ENCODE data around the gene PACRG.

Gene PACRG

DNA sequence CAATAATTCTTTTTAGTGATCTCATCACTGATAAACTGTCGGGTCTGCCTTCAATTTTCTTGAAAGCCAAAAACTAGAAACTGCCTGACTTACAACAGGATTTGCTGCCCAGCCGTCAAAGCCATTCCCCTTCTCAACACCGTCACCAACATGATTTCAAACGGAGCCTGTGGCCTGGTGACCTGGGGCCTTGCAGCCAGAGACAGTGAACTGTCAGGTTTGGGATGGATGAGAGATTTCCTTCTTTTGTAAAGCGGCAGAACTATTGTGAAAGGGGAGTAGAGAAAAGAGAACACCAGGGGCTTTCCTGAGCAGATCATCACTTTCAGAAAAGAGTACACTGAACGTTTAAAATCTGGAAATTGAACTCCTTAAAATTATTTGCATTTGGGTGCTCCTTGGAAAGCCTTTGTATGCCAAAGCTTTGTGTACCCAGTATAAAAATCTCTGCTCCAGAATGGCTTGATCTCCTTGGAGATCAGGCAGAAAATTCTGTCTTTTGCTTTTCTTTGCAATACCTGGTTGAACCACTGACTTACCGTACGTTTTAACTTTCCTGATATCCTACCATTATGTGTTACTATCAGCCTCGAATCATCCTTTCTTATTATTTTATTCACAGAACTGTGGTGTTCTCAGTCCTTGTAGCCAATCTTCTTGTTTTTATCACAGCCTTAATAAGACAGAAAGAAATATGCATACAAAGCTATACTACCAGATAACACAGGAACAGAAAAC lies 125.2 kb downstream of the PACRG start:
- DNase-seq: peak in 4 of 42 donors; percentile 16 to 40 (median 23)
- intact Hi-C loops (cut with DNase I): no loop called here

DNA sequence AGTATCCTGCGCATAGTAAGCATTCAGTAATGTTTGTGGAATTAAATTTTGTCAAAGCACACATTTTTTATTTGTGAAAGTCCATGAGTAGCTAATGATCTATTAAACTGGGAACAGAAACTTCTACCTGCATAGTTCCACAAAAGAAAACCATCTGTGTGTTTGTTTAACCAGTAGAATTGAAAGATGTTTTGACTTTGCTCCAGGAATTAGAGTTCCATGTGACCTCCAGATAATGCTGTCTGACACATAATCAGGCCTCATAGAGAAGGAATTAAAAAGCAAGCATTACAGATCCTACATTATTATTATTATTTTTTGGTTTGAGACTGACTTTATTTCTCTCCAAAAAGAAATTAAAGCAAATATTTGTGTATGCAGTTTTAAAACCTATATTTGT lies 126.5 kb downstream of the PACRG start:
- intact Hi-C loops (cut with DNase I): no loop called here
- DNase-seq: no peak

DNA sequence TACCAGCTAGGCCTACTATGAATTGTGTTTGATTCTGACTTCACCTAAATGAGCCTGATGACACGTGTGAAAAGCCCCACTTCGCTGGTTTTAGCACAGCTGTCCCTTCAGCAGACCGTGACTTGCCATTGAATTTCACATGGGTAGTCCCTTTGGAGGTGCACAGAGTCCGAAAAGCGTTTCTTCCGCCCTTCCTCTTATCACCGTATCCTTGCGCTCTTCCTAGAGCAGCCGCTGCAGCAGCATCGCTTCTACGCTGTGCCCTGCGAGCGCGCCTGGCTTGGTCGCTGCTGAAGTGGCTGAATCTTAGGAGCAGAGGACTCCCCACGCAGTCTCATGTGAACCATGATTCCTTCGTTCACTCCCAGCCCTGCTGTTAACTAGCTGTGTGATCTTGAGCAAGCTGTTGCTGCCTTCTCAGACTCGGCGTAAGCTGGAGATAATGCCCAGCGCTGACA lies 127.0 kb downstream of the PACRG start:
- intact Hi-C loops (cut with DNase I): loop anchor here (5.0 kb wide), 2 partner anchors 328 to 558 kb away; partner anchors contain the start of gene QKI
- DNase-seq: peak in 35 of 42 donors; percentile 31 to 78 (median 52)

DNA sequence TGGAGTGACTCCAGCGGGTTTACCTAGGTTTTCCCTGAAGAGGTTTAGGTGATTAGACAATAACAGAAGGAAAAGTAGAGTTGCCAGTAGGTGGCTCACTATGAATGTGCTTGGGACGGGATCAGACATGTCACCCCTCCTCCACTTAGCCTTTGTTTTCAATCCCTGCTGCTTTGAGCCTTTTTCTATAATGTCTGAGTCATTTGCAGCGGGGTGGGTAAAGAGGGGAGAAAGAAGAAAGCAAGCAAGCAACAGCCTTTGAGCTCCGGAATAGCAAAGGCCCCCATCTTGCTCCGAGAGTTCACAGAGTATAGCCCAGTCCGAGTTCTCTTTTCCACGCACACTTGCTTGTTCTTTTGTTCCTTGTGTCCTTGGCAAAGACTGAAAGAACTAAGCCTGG lies 129.1 kb downstream of the PACRG start:
- peak in 41 of 42 donors; percentile 46 to 96 (median 79) for DNase-seq
- intact Hi-C loops (cut with DNase I): loop anchor here (5.0 kb wide), 2 partner anchors 325 to 555 kb away; partner anchors contain the start of gene QKI

DNA sequence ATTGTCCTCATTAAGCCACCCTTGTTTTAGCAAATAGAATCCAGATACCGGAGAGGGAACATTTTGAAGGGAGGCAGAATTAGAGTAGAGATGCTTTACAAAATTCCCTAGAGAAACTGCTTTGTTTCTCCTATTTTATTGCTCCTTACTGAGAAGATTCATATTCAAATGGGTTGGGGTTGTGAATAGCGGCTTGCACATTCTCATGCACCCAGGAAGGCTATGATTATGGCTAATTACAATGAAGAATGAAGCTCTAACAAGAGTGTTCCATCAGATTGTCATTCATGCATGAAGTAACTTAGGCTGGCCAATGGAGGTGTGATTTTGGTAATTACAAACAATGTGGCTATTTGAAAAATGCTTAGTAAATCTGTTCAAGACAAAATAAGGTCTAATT lies 129.6 kb downstream of the PACRG start:
- DNase-seq: peak in 4 of 42 donors; percentile 6 to 51 (median 46)
- intact Hi-C loops (cut with DNase I): loop anchor here (5.0 kb wide), 2 partner anchors 325 to 555 kb away; partner anchors contain the start of gene QKI

DNA sequence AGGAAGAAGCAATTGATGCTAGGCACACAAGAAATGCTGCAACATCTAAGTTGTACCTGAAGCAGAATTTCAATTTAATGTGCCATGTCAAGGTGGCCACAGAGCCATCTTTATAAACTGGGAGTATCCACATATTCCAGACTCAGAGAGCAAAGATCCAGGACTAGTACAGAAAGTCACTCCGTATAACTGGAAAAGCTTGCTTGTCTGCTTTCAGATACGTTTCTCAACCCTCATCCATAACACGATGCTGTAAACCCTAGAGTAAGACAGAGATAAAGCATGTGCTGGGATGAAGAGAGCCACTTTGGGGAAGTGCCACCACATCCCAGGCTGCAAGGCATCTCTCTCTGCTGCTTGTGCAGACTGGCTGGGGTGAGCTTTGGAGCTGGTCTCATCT lies 134.7 kb downstream of the PACRG start:
- no peak for DNase-seq
- intact Hi-C loops (cut with DNase I): no loop called here

DNA sequence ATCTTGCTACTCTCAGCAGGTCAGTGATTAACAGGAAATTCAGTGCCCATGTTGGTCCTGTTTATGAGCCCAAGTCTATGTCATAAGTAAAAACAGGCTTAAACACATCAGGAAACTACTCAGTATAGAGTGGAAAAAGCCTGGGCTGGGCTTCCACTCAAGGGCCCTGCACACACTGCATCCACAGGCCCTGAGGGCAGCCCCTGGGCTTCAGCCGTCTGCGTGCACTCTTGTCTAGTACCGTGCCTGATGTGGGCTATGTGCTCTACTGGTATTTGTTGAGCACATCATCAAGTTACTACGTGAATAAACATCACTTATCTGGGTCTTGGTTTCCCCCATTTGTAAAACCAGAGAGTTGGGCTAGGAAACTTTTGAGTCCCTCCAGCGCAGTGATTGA lies 135.2 kb downstream of the PACRG start:
- no peak for DNase-seq
- intact Hi-C loops (cut with DNase I): no loop called here

DNA sequence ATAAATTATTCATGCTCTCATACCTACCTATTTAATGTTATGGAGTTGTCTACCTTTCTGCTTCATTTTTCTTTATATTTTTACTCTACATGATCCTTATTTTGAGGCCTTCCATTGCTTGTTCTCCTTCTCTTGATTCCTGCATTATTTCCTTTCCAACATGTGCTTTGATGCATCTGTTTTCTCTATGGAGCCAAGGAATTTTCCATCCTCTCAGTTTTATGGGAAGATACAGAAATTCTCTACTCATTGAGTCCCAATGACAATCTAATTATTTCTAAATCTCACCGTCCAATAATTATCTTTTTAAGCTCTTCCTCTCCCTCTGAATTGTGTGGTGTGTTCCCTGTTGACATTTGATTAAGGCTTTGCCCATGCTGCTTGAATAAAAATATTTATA lies 136.0 kb downstream of the PACRG start:
- intact Hi-C loops (cut with DNase I): no loop called here
- no peak for DNase-seq

DNA sequence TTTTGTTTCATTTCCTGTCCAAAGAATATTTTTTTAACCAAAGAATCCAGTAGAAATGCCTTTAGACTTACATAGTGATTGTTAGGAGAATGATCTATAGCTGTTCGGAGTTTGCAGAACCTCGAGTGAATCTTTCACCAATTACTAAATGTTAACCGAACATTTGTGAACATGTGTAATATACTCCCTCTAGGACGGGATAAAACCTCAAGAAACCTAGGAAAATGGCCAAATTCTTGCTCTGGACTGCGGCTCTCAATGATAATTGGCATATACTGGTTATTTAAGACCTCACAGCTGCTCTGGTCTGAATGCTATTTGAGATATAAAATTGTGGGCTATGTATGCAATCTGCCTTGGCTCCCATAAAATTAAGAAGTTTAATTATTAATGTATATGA lies 137.1 kb downstream of the PACRG start:
- intact Hi-C loops (cut with DNase I): no loop called here
- no peak for DNase-seq

DNA sequence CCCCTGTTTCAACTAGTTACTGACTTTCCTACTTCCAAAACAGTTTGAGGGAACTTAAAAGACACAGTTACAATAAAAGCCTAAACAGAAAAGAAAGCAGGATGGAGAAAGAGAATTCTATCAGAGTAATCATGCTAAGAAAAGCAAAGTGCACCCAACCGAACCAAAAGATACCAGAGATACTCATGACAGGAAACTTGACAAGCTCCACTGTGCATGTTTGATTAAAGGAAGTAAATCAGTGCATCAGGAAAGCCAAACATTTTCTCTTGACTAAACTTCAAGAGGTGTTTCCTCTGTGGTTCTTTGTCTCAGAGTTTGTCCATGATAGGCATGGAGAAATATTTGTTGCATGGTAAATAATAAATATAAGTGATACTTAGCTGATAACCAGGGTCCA lies 138.9 kb downstream of the PACRG start:
- intact Hi-C loops (cut with DNase I): no loop called here
- DNase-seq: no peak

DNA sequence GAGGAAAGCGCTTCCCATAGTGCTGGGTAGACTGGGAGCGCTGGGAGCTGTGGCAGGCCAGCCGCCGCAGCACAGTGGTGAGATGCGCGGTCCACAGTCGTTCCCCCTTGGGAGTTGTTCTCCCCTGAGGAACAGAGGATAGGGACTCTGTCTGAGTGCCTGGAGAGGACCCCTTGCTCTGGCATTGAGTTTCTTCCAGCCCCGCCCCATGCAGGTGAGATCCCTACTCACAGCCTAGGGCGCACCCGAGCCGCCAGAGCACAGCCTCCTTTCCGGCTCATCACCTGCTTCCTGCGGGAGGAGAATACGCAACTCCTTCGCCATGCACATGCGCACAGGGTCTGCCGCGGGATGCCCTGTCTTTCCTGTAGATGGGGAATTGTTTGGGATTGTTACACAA lies 140.6 kb downstream of the PACRG start:
- intact Hi-C loops (cut with DNase I): no loop called here
- DNase-seq: no peak

DNA sequence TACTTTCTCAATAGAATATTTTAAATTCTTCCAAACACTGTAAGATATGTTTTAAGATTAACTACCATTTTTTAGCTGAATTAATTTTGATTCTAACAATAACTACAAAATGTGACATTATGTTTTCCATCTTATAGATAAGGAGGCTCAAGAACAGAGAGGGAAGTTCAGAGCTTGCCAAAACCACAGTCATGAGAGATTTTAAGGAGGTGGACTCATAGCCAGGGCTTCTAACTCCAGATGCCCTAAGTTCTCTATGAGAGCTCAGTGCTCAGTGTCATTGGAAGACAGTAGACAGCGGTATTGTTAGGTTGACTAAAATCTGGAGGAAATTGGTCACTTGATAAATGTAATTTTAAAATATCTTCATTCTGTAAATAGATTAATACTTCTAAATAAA lies 144.2 kb downstream of the PACRG start:
- intact Hi-C loops (cut with DNase I): no loop called here
- no peak for DNase-seq

DNA sequence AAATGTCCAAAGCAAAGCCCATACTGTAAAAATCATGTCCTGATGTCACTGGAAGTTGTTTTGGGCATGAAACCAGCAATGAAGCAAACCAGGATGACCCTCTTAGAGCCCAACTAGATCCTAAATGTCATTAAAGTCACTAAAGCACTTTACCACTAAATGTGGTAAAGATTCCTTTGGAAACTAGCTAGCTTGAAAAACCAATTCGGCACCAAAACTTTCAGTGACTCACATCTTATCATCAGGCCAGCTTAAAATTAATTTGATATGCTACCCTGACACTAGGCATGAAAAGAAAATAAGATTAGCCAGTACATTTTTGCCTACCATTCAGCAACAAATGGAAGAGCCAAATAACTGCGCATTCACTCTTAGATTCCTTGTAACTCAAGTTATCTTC lies 145.8 kb downstream of the PACRG start:
- intact Hi-C loops (cut with DNase I): no loop called here
- DNase-seq: no peak

DNA sequence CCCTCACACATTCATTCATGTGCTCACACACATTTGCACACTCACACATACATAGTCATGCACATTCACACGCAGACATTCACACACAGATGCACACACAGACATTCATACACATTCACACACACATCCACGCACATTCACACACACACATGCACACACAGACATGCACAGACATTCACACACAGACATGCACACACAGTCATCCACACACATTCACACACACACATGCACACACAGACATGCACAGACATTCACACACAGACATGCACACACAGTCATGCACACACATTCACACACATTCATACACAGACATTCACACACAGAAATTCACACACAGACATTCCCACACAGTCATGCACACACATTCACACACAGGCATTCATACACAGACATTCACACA lies 147.3 kb downstream of the PACRG start:
- DNase-seq: no peak
- intact Hi-C loops (cut with DNase I): no loop called here

DNA sequence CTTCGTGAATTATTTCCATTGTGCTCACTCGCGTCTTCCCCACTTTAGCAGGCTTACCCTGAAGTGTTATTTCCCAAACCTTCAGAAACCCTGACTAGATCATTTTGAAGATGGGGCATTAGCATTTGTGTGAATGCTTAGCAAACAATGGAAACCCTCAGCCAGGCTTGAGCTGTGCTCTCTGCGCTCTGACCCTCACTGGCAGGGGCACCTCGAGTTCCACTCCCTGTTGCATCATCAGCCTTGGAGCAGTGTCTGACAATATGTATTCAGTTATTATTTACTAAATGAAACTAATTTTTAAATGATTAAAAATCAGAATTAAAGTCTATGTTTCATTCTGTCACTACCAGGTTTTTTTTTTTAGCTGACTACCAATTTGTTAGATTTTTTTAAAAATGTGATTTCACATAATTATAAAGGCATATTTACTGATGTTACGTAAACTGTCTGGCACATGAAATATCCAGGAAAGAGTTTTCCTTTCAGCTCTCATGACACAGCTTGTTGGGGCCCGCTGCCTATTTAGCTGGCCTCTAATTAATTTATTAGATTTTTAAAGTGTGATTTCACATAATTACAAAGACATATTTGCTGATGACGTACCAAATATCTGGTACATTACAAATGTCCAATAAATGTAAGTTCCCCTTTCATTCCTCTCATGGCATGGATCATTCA lies 155.2 kb downstream of the PACRG start:
- intact Hi-C loops (cut with DNase I): no loop called here
- DNase-seq: no peak

DNA sequence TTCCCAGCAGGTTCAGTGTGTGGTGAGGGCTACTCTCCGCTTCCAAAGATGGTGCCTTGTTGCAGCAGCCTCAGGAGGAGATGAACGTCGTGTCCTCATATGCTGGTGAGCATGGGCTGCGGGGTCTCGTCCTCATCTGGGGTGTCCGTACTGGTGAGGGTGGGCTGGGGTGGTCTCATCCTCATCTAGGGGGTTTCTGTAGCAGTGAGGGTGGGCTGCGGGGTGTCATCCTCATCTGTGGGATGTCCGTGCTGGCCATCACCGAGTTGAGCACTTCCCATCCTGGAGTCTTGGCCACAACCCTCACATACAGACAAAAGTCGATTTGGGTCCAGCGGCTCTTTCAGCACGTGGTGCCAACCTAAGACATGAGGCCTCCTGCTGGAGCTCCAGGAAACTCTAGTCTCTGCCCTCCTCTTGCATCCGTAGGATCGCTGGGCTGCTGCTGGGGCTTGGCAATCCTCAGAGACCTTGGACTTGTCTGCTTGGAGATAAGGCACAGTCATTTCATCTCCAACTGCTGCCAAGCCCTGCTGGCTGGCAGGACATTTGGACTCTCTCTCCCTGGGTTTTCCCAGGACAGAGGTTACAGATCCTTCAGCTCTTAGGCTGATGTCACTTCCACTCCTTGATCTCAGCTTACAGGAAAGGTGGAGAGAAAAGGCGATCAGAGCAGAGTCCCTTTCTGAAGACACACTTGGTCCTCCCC lies 160.4 kb downstream of the PACRG start:
- no peak for DNase-seq
- intact Hi-C loops (cut with DNase I): no loop called here

DNA sequence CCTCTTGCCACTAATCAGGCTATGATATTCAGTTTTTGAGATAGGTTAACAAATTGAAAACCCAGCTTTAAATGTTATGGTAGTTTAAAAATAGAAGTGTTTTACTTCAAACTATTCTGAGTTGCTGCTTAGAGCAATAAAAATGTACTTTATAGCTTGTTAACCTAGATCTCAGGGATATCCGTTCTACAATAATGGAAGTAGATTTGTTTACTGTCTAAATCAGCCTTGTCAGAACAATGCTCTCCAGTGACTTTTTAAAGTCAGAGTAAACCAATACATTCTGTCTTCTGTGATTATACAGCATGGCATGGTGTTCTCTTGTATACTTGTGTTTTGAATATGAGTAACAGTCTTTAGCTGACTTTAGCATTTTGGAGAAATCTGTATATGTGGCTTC lies 161.5 kb downstream of the PACRG start:
- DNase-seq: no peak
- intact Hi-C loops (cut with DNase I): no loop called here

DNA sequence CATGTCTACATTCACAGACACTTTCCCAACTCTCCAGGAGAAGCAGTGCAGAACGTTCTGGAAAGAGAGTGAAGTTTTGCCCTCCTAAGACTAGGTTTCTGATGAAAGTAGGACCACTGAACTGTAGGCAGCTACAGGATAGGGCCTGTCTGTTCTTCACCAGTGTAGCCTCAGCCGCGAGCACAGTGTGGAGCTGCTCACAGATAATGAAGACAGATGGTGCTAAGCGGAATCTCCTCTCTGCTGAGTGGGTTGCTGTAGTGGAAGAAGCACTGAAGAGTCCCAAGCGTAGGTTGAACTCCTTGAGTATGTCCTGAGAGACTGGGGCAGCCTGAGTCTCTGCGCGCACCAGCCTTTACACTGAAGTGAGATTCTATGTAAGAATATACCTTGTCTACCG lies 170.2 kb downstream of the PACRG start:
- intact Hi-C loops (cut with DNase I): no loop called here
- DNase-seq: no peak

DNA sequence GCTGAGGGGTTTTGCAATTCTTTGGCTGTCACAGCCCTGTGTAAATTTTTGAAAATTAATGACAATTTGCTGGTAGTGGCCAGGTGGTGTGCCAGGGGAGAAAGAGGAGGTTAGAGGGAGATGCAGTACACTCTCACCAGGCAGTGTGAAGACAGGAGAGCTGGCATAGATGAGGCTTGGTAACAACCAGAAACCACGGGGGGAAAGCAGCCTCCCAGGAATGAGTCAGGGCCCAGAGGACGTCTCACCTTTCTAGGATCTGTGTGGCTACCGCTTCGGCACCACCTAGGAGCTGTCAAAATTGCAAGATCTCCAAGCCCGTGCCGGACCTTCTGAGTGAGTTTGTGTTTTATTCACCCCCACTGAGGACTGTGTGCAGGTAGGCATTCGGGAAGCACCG lies 171.4 kb downstream of the PACRG start:
- intact Hi-C loops (cut with DNase I): no loop called here
- no peak for DNase-seq

DNA sequence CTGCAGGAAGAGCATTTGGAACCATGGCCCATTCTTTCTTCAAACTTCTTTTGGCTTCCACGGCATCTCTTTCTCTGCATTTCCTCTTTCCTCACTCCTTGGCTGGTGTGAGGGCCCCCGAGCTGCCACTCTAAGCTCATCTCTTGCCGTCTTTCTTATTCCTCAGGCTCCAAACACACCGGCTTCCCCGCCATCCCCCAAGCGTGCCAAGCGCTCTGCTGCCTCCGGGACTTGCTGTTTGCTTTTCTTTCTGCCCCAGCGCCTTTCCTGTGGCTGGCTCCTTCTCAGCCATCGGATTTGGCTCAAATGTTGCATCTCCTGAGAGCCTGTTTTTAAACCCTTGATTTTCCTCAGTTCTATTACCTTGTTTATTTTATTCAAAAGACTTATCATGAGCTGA lies 172.7 kb downstream of the PACRG start:
- intact Hi-C loops (cut with DNase I): no loop called here
- DNase-seq: peak in 5 of 42 donors; percentile 21 to 45 (median 29)
